ENCODE results near the gene SUCLG2.

DNA sequence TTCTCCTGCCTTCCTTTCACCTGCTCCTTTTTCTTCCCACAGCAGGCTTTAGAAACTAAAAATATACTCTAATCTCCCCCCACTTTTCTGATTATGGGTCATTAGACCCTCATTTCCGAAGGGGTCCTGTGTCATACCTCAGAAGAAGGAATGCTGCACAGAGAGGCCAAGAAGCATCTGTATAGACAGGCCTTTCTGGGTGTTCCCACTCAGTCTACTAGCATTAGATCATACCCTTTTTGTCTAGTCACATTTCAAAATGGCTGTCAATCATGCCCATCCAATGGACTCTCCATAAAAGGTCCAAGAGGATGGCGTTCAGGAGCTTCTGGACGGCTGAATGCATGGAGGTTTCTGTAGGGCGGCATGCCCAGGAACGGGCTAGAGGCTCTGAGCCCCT, 192.2 kb downstream of the SUCLG2 start:
- TF ChIP-seq, protein P1, sequence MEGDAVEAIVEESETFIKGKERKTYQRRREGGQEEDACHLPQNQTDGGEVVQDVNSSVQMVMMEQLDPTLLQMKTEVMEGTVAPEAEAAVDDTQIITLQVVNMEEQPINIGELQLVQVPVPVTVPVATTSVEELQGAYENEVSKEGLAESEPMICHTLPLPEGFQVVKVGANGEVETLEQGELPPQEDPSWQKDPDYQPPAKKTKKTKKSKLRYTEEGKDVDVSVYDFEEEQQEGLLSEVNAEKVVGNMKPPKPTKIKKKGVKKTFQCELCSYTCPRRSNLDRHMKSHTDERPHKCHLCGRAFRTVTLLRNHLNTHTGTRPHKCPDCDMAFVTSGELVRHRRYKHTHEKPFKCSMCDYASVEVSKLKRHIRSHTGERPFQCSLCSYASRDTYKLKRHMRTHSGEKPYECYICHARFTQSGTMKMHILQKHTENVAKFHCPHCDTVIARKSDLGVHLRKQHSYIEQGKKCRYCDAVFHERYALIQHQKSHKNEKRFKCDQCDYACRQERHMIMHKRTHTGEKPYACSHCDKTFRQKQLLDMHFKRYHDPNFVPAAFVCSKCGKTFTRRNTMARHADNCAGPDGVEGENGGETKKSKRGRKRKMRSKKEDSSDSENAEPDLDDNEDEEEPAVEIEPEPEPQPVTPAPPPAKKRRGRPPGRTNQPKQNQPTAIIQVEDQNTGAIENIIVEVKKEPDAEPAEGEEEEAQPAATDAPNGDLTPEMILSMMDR (IDR thresholded peaks at IDR 0.05): no peak
- TF ChIP-seq POLR2AphosphoS5 (IDR thresholded peaks at IDR 0.05; ENCODE audit: insufficient read depth in 1 of 2, low read depth in 1 of 2): no peak
